Hepatic stellate cell (primary cell): ENCODE results near the gene CLEC20A.

Experiments
- DNase-seq: peaks from one replicate; pipeline ENCODE4 v3.0.0; 2011; ENCODE audit warnings: low spot score

The CLEC20A gene

DNA sequence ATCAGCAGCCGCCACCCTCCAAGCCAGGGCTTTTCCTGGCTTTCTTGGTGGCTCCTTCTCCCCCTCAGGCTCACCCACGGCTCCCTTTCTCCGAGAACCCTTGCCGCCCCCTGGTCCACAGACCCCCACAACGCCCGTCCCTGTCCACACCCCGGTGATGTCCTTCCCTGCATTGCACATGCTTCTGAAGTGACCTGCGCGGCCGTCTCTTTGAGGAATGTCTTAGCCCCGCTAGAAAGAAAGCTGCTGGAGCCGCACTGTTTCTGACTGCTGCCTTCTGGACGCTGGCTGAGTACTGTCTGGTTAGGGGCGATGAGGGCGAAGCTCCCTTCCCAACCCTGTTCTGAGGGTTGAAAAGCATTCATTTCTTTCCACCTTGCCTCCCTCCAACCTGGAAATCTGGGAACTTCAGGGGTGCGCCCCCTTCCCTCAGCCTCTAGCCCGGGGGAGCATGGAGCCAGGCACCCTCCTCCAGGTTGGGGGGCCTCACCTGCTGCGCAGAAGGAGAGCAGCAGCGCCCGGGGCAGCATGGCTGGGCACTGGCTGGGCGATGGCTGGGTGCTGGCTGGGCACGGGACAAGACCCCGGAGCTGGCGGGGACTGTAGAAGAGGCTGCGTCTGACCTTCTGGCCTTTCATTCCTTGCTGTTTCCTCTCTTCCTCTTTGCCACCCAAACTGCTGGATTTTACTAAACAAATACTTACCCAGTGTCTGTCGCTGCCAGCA lies at the start of gene CLEC20A:
CLEC20A (minus strand) TSS at position 555 of the 726 bp plus-strand sequence; CDS start at position 530, 25 bp downstream.
- DNase-seq: no peak

DNA sequence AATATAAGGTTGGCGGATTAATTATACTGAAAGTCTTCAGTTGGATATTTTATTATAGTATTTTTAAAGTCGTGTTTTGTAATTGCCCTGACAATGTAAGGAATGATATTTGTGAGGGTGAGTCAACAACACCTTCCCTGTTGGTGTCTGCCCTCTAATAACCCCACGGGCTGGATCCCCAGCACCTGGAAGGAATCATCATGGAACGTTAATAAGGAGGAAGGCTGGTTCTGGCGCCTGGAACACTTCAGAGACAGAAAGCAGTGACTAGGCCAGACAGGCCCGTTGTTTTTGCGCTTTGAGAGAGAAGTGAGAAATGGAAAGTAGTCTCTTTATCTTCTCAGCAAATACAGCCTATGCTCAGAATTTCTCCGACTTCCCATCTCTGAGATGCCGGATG lies 47.8 kb upstream of the CLEC20A start:
- no peak for DNase-seq

DNA sequence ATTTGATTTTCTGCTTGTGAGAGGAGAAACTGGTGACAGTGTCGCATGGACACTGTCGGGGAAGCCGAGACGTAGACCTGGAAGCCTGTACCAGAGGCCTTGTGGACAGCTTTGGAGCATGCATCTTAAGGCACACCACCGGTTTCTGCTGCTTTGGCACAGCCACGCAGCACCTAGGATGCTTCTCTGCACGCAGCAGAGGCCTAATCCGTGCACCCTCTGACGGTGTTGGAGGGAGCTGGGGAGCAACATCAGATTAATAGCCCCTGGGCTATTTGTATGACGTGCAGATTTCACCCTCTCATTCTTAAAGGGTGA lies 46.5 kb upstream of the CLEC20A start:
- DNase-seq: no peak

DNA sequence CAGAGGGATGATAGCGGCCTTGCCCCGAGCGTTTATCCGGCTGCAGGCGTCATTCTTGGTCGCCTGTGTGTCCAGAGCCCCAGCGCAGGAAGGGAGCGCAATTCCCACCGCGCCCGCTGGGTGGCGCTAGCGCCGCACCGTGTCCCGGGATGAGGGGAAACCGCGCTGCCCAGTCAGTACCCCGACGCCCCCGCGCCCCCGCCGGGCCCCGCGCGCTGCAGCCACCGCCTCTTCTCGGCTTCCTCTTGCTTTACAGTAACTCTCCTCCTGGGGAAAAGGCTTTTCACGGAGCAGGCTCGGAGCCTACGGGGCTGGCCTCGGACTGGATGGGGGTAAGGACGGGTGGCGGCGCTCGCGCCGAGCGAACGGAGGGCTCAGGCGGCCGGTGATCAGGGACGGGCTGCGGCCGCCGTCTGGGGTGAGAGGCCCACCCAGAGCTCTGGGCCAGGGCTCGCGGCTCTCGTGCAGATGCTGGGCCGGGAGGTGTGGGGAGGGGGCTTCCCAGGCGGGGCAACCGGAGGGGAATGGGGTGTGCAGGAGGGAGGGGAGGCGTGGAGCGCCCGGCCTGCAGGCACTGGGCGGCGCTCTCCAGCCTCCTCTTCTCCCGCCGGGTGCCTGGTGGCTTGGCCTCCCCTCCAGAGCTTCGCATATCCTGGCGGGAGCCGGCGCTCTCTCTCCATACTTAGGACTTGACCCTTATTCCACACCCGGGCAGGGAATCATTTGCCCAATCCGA lies 46.0 kb upstream of the CLEC20A start:
- DNase-seq: peak; percentile 91

DNA sequence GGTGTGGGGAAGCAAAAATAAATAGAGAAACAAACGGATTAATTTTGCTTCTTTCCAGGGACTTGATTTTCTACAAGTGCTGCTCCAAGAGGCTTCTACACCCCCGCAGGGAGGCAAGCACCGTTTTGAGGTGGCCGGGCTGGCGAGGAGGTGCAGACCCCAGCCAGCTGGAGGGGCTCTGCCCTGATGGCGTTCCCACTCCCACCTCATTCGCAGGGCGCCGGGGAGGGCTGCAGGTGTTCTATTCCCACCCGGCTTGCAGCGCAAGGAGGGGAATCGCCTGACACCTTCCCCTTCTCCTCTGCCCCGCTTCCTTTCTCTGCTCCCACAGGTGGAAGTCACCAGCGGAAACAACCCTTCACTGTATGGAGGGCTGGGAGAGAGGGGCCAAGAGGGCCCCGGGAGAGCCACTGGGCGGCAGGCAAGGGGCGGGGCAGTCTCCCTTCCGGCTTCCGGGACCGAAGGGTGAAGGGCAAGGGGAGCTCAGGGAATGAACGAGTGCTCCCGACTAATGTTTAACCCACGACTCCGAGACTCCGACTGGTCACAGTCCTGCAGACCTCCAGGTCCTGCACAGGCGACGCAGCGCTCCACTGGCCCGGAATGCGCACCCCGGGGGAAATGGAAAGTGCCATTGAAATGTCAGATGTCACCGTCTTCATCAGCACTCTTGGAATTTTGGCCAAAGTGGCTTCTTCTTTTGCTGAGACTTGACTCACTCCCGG lies 45.2 kb upstream of the CLEC20A start:
- DNase-seq: peak; percentile 46

- no peak for DNase-seq
These were observed 44.6 kb upstream of the CLEC20A start for GRCh38 chr1:178541379-178541778.

DNA sequence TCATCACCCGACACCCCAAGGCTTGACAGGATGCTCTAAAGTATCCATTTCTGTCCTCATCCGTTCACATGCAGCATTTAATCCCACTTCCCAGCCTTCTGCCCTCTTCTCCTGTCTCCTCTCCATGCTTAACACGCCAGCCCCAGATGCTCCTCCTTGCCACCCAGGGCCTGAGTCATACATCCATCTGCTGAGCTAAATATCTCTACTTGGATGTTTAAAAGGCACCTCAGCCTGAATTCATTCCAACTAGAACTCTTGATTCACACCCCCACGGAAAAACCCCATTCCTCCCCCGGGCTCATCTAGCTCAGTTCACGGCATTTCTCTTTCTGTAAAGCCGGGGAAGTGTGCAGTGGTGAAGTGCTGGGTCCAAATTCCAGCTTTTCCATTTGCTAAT lies 43.9 kb upstream of the CLEC20A start:
- DNase-seq: peak; percentile 65

- DNase-seq: no peak
These were observed 43.4 kb upstream of the CLEC20A start for GRCh38 chr1:178540204-178540603.

DNA sequence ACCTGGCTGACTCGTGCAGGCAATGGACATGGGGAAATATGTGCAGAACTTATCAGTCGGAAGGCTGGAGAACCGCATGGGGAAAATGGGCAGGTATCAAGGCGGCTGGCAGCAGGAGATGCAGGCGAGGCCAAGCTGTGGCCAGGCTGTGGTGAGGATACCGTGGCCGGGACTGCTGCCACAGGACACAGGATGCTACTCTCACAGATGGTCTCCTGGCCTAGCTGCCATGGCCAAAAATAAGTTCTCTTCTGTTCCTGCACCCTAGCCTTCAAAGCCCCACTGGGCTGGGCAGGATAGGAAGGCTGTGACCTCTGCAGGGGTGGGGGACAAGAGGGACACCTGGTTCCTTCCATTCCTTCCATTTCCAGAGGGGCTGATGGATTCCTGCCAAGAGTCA lies 42.5 kb upstream of the CLEC20A start:
- no peak for DNase-seq

DNA sequence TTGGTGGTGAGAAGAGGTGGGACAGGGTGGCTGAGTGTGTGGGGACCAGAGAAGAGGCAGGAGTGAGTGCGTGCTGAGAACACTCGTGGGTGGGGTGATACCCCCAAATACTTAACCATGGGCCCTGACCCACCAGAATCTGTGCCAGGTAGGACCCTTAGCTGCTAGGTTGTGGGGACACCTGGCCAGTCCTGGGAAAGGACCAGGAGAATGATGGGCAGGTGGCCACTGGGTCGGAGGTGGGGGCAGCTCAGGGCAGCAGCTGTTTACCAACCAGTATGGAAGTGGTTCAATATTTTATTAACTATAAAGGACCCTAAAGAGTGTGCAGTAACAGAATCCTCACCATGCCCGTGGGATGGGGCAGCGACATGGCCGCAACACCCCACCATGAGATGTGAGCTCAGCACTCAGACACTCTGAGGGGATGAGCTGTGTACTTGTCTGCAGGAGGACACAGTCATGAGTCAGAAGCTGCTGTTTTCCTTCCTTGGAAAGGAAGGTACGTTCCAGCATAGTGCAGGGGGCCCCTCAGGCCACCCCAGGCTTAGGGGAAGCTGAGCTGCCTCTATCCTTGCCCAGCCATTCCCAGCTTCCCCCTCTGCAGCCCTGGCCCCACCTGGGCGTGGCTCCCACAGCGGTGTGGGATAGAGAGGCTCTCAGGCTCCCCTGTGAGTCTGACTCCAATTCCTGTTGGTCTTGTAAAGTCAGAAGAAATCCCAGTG lies 41.6 kb upstream of the CLEC20A start:
- peak; percentile 73 for DNase-seq

GRCh38 chr1:178537382-178538090 lies 40.8 kb upstream of the CLEC20A start:
- no peak for DNase-seq

- peak; percentile 94 for DNase-seq
These were observed 40.1 kb upstream of the CLEC20A start for GRCh38 chr1:178536844-178537371.

DNA sequence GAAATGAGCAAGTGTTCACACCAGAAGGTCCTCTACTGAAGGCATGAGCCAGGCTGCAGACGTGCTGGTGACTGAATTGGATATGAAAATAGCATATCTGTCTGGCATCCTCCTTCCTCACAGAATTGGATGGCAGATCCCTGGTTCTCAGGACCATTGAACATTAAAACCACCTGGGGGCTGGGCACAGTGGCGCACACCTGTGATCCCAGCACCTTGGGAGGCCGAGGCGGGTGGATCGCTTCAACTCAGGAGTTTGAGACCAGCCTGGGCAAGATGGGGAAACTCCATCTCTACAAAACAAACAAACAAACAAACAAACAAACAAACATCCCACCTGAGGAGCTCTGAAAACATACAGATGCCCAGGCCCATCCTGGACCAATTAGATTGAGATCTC lies 39.6 kb upstream of the CLEC20A start:
- DNase-seq: no peak

- DNase-seq: no peak
These were observed 37.5 kb upstream of the CLEC20A start for GRCh38 chr1:178534137-178534868.

DNA sequence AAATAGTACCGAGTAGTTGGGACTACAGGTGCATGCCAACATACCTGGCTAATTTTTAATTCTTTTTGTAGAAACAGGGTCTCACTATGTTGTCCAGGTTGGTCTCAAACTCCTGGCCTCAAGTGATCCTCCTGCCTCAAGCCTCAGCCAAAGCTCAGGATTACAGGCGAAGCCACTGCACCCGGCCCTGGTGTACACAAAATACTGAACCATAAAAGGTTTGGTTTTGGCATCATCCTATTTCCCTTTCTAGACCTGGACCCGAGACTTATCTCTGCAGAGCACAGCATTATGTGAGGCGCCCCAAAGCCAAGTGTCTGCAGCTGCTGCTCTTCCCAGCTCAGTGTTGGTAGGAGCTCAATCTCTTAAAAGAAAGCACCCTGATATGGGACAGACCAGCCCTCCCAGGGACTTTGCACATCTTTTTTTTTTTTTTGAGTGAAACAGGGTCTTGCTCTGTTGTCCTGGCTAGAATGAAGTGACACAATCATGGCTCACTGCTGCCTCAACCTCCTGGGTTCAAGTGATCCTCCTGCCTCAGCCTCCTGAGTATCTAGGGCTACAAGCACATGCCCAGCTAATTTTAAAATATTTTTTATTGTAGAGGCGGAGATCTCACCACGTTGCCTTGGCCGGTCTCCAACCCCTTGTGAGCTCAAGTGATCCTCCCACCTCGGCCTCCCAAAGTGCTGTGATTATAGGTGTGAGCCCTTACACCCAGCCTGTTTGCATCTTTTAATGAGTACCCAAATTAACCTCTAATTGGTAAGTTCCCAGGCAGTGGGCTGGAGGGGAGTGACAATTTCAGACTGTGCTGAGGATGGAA lies 36.6 kb upstream of the CLEC20A start:
- DNase-seq: no peak

- DNase-seq: peak; percentile 85
These were observed 35.6 kb upstream of the CLEC20A start for GRCh38 chr1:178532392-178532791.

- DNase-seq: no peak
These were observed 35.1 kb upstream of the CLEC20A start for GRCh38 chr1:178531887-178532286.

GRCh38 chr1:178530502-178530901 lies 33.7 kb upstream of the CLEC20A start:
- DNase-seq: no peak

GRCh38 chr1:178530037-178530402 lies 33.3 kb upstream of the CLEC20A start:
- DNase-seq: peak; percentile 83
